GM13977 (cell line): ENCODE data around the gene FSD2.
A peak's percentile ranks its signal among the peaks of the same experiment; 100 is the strongest.
"Not testable (repeated sequence)": the region's sequence is repeated elsewhere in the genome, so short reads cannot be mapped to it uniquely, and the experiment has no call there.

Experiments used
- DNase-seq: peaks from one replicate; pipeline ENCODE4 v3.0.0; 2012; ENCODE audit warnings: low spot score
- in situ Hi-C: fragments of 300-500 bp; cut with MboI; formaldehyde crosslinking; loops from one replicate; pipeline ENCODE4 v1.12.0; 2022; ENCODE audit warnings: low sequenced_read_pairs, low pct_unique_long_range_greater_than_20kb, mixed read lengths, inconsistent platforms; ENCODE audit not compliant: unreplicated experiment
- TF ChIP-seq, protein P1 (sequence below): IDR thresholded peaks from 2 replicates; pipeline ENCODE4 v1.5.1; 2012; ENCODE audit warnings: mild to moderate bottlenecking, control low read depth; ENCODE audit not compliant: insufficient read depth; ENCODE audit errors: extremely low read depth, missing control alignments

Gene FSD2

DNA sequence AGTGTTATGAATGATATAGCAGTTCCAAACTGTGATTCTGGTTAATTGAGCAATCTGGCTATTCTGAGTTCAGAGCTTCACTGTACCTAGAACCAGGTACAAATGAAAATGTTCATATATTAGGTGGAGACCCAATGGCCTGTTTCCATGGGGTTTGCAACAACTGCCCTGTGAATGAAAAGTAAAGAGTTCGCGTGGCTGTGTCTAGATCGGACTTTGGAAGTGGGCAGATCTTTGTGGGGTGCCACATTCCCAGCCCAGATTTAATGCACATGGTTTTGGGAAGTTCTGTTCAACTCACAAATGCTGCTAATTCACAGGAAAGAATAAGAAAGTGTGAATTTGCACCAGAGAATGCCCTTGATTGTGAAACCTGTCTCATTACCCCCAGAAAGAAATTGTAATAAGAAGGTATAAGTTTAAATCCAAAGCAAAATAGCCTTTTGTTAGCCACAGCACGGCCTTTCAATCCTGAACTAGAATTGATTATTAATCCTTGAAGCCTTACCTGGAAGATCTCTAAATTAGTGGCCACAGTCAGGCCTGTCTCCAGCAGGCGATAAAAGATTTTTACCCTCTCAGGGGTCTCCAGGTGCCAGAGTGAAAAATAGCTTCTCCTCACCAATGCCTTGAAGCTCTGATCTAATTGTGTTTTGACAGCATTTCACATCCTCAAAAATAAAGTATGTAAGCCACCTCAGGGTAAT, 26.2 kb upstream of the FSD2 start:
- in situ Hi-C loops = loop anchor here (25.0 kb wide), 1 partner anchor 295 kb away; the partner anchor contains the start of gene RPS17
- DNase-seq = peak; percentile 5
- TF ChIP-seq, protein P1, sequence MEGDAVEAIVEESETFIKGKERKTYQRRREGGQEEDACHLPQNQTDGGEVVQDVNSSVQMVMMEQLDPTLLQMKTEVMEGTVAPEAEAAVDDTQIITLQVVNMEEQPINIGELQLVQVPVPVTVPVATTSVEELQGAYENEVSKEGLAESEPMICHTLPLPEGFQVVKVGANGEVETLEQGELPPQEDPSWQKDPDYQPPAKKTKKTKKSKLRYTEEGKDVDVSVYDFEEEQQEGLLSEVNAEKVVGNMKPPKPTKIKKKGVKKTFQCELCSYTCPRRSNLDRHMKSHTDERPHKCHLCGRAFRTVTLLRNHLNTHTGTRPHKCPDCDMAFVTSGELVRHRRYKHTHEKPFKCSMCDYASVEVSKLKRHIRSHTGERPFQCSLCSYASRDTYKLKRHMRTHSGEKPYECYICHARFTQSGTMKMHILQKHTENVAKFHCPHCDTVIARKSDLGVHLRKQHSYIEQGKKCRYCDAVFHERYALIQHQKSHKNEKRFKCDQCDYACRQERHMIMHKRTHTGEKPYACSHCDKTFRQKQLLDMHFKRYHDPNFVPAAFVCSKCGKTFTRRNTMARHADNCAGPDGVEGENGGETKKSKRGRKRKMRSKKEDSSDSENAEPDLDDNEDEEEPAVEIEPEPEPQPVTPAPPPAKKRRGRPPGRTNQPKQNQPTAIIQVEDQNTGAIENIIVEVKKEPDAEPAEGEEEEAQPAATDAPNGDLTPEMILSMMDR = no peak

DNA sequence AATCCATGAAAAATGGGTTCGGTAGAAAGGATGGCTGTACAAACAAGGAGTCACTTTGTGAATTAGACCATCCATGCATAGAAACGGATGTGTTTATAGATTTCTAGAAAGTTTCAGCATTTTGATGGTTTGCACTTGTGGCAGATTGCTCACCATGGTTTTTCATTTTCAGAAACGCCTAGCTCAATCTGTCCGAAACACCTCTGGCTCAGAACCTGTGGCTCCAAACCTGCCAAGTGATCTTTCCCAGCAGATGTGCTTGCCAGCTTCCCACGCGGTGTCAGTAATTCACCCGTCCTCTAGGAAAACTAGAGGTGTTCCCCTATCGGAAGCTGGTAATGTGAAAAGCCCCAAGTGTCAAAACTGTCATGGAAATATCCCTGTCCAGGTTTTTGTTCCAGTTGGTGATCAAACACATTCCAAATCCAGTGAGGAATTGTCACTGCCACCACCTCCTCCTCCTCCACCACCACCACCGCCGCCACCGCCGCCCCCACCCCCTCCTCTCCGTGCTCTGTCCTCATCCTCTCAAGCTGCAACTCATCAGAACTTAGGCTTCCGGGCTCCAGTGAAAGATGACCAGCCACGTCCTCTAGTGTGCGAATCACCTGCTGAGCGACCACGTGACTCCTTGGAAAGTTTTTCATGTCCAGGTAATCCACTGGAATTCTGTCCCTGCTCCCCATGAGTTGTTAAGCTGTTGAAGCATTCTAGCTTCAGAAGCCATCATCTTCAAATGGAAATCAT, 24.7 kb upstream of the FSD2 start:
- TF ChIP-seq, protein P1 = no peak
- DNase-seq = peak; percentile 3
- in situ Hi-C loops = loop anchor here (25.0 kb wide), 1 partner anchor 293 kb away; the partner anchor contains the start of gene RPS17

GRCh38 chr15:82829234-82829633, 23.4 kb upstream of the FSD2 start:
- in situ Hi-C loops = loop anchor here (25.0 kb wide), 1 partner anchor 292 kb away; the partner anchor contains the start of gene RPS17
- DNase-seq = no peak
- TF ChIP-seq, protein P1 = no peak

- DNase-seq = no peak
- in situ Hi-C loops = loop anchor here (25.0 kb wide), 1 partner anchor 291 kb away; the partner anchor contains the start of gene RPS17
- TF ChIP-seq, protein P1 = no peak
Measured at GRCh38 chr15:82828075-82828474, 22.2 kb upstream of the FSD2 start.

GRCh38 chr15:82823049-82823448, 17.2 kb upstream of the FSD2 start:
- TF ChIP-seq, protein P1 = no peak
- in situ Hi-C loops = no loop called here
- no peak for DNase-seq

- DNase-seq, in situ Hi-C loops: not testable (repeated sequence)
Measured at GRCh38 chr15:82821851-82822250, 16.0 kb upstream of the FSD2 start.

GRCh38 chr15:82821396-82821795, 15.5 kb upstream of the FSD2 start:
- DNase-seq, in situ Hi-C loops: not testable (repeated sequence)
